HepG2 (cell line): ENCODE results near the gene SNRNP200.

Experiments used
- CBX2 ChIP-seq, 2 experiments: fragments of 200-600 bp in 1 of 2; sonication (generic); formaldehyde crosslinking in 1 of 2; IDR thresholded peaks; 2 replicates each; pipeline versions ENCODE4 v1.7.0 to v1.8.1; 2018 to 2022; ENCODE audit warnings: low read depth in 2 of 2, low read length in 1 of 2, mild to moderate bottlenecking in 1 of 2, missing genetic modification reagents in 1 of 2
- ETV6 ChIP-seq: sonication (generic); formaldehyde crosslinking; conservative IDR thresholded peaks from 2 replicates; pipeline ENCODE4 v1.4.0; 2020; ENCODE audit warnings: missing genetic modification reagents
- FOSL2 ChIP-seq: sonication (generic); formaldehyde crosslinking; IDR thresholded peaks from 2 replicates; pipeline ENCODE4 v1.4.0; 2020; ENCODE audit warnings: missing genetic modification reagents
- HNRNPL ChIP-seq: fragments of 200-400 bp; formaldehyde crosslinking; IDR thresholded peaks from 2 replicates; pipeline ENCODE4 v1.6.1; 2017; ENCODE audit warnings: mild to moderate bottlenecking, low read depth, low read length
- MAFF ChIP-seq: IDR thresholded peaks from 2 replicates; pipeline ENCODE4 v1.6.1; 2011; ENCODE audit warnings: low read depth, low read length, improper control_type of control experiment
- MXI1 ChIP-seq: IDR thresholded peaks from 3 replicates; pipeline ENCODE4 v1.6.1; 2012; ENCODE audit warnings: low read depth, low read length, inconsistent platforms, borderline replicate concordance
- MYC ChIP-seq: sonication (generic); formaldehyde crosslinking; IDR thresholded peaks from 2 replicates; pipeline ENCODE4 v1.9.0; 2021; ENCODE audit warnings: missing genetic modification reagents, borderline replicate concordance
- POLR2A ChIP-seq, 2 experiments: IDR thresholded peaks; 2 replicates each; pipeline ENCODE4 v1.6.1; 2011; ENCODE audit warnings: low read depth in 2 of 2, low read length in 2 of 2, mild to moderate bottlenecking in 1 of 2, moderate library complexity in 1 of 2; ENCODE audit not compliant: insufficient read depth in 1 of 2
- RAD21 ChIP-seq: fragments of 450-650 bp; formaldehyde crosslinking; IDR thresholded peaks from 2 replicates; pipeline ENCODE4 v1.5.0; 2020; ENCODE audit warnings: mild to moderate bottlenecking
- SYNCRIP ChIP-seq: fragments of 200-400 bp; formaldehyde crosslinking; IDR thresholded peaks from 2 replicates; pipeline ENCODE4 v1.6.1; 2018; ENCODE audit warnings: mild to moderate bottlenecking, low read depth, low read length; ENCODE audit not compliant: insufficient read depth
- TOE1 ChIP-seq: sonication (generic); formaldehyde crosslinking; IDR thresholded peaks from 2 replicates; pipeline ENCODE4 v1.4.0; 2020; ENCODE audit warnings: mild to moderate bottlenecking, missing genetic modification reagents
- ZNF230 ChIP-seq: sonication (generic); formaldehyde crosslinking; IDR thresholded peaks from 2 replicates; pipeline ENCODE4 v1.4.0; 2020; ENCODE audit warnings: mild to moderate bottlenecking, missing genetic modification reagents
- ZNF619 ChIP-seq: sonication (generic); formaldehyde crosslinking; IDR thresholded peaks from 2 replicates; pipeline ENCODE4 v1.4.0; 2020; ENCODE audit warnings: mild to moderate bottlenecking, missing genetic modification reagents
- ZNF777 ChIP-seq: sonication (generic); formaldehyde crosslinking; IDR thresholded peaks from 2 replicates; pipeline ENCODE4 v1.4.0; 2020; ENCODE audit warnings: missing genetic modification reagents

- TF ChIP-seq ZNF230 (CRISPR knock-in tag) (no peak), MXI1 (no peak), CBX2 (IDR thresholded peaks at IDR 0.05; ENCODE audit: low read depth, low read length) (no peak), CBX2 (CRISPR knock-in tag; IDR thresholded peaks at IDR 0.05; ENCODE audit: low read depth) (no peak), TOE1 (CRISPR knock-in tag) (no peak), FOSL2 (CRISPR knock-in tag) (no peak), HNRNPL (no peak), RAD21 (CRISPR knock-in tag) (no peak), MAFF (no peak), MYC (no peak), ETV6 (no peak), ZNF777 (CRISPR knock-in tag) (no peak), ZNF619 (no peak), POLR2A (IDR thresholded peaks at IDR 0.05; ENCODE audit: insufficient read depth in 1 of 2, low read depth in 2 of 2, low read length in 2 of 2) (no peak), SYNCRIP (no peak)
Observed at GRCh38 chr2:96341641-96342040, 36.3 kb upstream of the SNRNP200 start.
